GM12891 (cell line): ENCODE data around the gene SLX1A.
"Not testable (repeated sequence)": the region's sequence is repeated elsewhere in the genome, so short reads cannot be mapped to it uniquely, and the experiment has no call there.

Source experiments
- PAX5 ChIP-seq: IDR thresholded peaks from 2 replicates; pipeline ENCODE4 v1.6.1; 2011; ENCODE audit warnings: low read length, moderate library complexity, mild to moderate bottlenecking; ENCODE audit not compliant: insufficient read depth, severe bottlenecking
- POLR2A ChIP-seq: IDR thresholded peaks from 2 replicates; pipeline ENCODE4 v1.6.1; 2011; ENCODE audit warnings: low read depth, low read length, control low read depth
- POLR2AphosphoS5 ChIP-seq: IDR thresholded peaks from 2 replicates; pipeline ENCODE4 v1.6.1; 2011; ENCODE audit warnings: low read depth, low read length, control low read depth
- POU2F2 ChIP-seq: IDR thresholded peaks from 2 replicates; pipeline ENCODE4 v1.6.1; 2011; ENCODE audit warnings: low read depth, mild to moderate bottlenecking, control low read depth, low read length, moderate library complexity
- SPI1 ChIP-seq: IDR thresholded peaks from 2 replicates; pipeline ENCODE4 v1.6.1; 2011; ENCODE audit warnings: low read depth, low read length, control low read depth
- TAF1 ChIP-seq: IDR thresholded peaks from 2 replicates; pipeline ENCODE4 v1.6.1; 2011; ENCODE audit warnings: low read depth, low read length, control low read depth

DNA sequence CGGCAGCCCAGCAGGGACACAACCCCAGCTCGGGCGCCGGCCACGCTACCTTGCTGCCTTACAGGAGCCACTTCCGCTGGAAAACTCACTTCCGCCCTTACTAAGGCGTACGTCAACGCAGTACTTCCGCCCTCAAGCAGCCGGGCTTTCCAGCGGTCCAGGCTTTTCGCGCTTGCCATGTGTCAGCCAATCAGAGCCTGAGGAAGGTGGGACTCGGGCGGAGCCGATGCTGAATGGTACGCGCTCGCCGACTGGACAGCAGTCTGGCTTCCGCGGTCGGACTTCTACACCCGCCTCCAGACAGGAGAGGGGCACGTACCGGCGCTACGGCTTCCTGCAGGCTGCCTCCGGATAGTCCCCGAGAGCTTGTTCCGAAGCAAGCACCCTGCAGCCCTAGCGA, at the start of gene SLX1A, which contains the start of gene BOLA2B:
- not testable (repeated sequence) for TF ChIP-seq POLR2A, TAF1, POLR2AphosphoS5, PAX5, POU2F2, SPI1
